IPS-11a (cell line): ENCODE measurements around the gene AMBP.

Source experiments
- H3K4me3 ChIP-seq: one replicate; pipeline ENCODE4 v1.5.1; 2013; ENCODE audit warnings: low read depth, low read length, control low read depth

AMBP gene

DNA sequence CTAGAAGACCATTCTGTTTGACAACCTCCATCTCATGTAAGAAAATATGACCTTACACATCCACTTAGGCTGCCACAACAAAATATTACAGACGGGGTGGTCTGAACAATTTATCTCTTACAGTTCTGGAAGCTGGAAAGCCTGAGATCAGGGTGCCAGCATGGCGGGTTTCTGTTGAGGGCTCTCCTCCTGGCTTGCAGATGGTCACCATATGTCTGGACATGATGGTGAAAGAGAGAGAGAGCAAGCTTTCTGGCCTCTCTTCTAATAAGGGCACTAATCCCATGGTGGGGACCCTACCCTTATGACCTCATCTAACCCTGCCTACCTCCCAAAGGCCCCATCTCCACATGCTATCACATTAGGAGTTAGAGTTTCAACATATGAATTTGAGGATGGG is 66.0 kb downstream of the AMBP start:
- no peak overlapping the region for H3K4me3 ChIP-seq

DNA sequence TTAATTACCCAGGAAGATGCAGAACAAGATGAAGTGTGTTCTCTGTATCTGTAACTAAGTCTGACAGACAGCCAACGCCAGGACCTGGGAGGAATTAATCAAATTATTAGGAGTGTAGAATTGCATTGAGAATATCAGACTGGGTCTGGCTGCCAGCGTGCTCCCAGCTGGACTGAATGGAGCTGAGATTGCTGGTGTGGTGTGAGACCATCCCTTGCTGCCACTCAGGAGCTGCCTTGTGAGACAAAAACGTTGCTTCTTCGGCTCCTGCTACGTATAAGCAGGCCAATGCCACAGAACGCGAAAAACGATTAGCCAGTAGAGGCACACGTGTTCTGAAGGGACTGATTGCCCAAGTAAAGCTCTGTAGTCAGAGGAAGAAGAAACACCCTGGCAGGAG is 66.8 kb downstream of the AMBP start:
- no peak overlapping the region for H3K4me3 ChIP-seq
